NCI-H2227 treated with DMSO at 0.1 percent for 48 hours (cell line): Measurements from ENCODE around the gene KCNMB2.

Experiments
- DNase-seq: peaks from one replicate; lab custom pipeline; 2025; lab: John Stamatoyannopoulos, UW

Gene KCNMB2

DNA sequence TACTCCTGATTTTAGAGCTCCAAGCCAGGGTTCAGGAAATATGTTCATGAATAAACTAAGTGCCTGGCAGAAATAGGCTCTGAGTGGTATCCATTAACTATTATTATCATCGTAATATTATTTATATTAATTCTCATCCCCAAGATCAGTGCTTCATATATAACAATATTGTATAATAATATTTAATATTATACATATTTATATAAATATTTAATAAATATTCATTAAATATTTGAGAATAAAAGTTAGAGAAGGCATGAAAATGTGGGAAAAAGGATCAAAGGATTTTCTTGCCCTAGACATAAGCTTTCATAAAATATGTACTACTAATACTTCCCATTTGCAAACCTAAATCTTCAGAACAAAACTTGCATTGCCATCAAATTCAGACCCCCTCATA, 338.9 kb downstream of the KCNMB2 start:
- DNase-seq = no peak

DNA sequence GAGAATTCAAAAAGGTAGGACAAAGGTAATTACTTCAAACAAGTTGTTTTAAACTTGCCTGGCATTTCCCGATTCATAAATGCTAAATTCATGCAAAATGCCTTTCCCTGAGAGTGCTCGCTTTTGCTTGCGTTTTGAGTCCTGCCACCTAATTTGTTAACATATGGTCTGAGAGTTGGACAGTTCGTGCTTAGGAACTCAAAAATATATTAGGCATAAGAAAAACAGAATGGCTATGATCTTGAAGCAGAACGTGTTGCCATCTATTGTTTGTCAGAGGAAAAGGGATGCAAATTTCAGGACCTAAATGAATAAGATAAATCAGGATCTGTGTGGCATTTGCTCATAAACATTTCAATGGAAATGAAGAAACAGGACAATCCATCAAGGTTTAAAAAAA, 339.6 kb downstream of the KCNMB2 start:
- no peak for DNase-seq

DNA sequence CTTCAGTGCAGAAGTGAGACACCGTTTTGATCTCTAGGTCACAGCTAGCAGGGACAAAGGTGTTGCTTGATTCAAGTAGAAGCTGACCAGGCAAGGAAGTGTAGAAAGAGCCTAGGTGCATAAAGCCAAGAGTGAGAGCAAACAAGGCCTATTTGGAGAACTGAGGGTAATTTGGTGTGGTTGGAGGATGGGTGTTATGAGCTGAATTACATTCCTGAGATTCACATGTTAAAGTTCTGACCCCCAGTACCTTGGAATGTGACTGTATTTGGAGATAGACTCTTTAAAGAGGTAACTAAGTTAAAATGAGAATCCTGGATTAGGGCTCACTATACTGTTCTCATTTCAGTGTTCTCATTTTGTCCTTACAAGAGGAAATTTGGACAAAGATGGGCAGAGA, 344.0 kb downstream of the KCNMB2 start:
- DNase-seq = no peak
